Kidney epithelial cell (primary cell): ENCODE data around the gene MRPL12. TPM values are rescaled to one million over a fixed set of nuclear protein-coding genes. Genes with fewer than 3 reads are reported as not detected.

Experiments
- DNase-seq: peaks from one replicate; pipeline ENCODE4 v3.0.0-alpha.2; 2010; ENCODE audit warnings: low read depth
- H3K27me3 ChIP-seq: 2 replicates; pipeline ENCODE4 v1.6.0; 2011; ENCODE audit warnings: low read length; ENCODE audit not compliant: control insufficient read depth, insufficient read depth
- H3K36me3 ChIP-seq: 2 replicates; pipeline ENCODE4 v1.5.1; 2011; ENCODE audit warnings: low read length; ENCODE audit not compliant: control insufficient read depth, insufficient read depth
- H3K4me3 ChIP-seq: 2 replicates; pipeline ENCODE4 v1.5.1; 2011; ENCODE audit warnings: low read depth, mild to moderate bottlenecking, control low read depth, low read length
- total RNA-seq: library from RNA; depleted of rRNA; stranded (reverse); fragments of >200 nt; gene quantifications from 2 replicates; pipeline ENCODE4 v1.2.3, GENCODE V29; 2015
- TF ChIP-seq, protein P1 (sequence below): IDR thresholded peaks from 2 replicates; pipeline ENCODE4 v1.5.1; 2011; ENCODE audit warnings: mild to moderate bottlenecking, moderate library complexity, low read length, control low read depth, inconsistent platforms; ENCODE audit not compliant: insufficient read depth, poor library complexity, severe bottlenecking

MRPL12 gene
- total RNA-seq, 1 donor from 2014 or later: 70.5 TPM

DNA sequence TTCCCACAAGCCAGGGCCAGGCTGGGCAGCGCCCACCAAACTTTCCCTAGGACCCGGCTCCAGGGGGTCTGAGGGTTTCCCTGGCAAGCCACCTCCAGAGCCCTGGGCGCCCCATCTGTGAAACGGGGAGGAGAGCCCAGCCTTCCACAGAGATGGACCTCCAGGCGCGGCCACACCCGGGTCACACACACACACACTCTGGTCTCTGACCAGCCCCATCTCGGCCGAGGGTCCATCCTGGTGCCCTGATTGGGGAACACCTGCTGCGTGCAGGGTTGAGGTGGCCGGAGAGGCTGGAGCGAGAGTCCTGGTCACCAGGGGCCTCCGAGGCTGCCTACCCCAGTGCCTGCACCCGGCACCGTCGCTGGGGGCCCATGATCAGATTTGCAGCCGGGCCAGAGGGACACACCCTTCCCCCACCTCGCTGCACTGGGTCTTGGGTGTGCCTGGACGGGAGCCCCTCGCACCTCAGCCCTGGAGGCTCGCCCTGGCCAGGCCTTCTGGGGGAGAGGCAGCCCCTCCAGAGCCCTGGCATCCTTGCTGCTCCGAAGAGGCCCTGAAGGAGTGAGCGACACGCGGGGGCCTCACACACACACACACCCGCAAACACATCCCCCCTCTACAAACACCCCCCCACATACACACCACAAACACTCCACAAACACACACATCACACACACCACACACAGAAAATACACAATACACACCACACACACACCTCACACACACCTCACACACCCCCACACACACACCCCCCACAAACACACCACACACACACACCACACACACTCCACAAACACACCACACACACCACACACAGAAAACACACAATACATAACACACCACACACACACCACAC, 38.7 kb downstream of the MRPL12 start:
- TF ChIP-seq, protein P1, sequence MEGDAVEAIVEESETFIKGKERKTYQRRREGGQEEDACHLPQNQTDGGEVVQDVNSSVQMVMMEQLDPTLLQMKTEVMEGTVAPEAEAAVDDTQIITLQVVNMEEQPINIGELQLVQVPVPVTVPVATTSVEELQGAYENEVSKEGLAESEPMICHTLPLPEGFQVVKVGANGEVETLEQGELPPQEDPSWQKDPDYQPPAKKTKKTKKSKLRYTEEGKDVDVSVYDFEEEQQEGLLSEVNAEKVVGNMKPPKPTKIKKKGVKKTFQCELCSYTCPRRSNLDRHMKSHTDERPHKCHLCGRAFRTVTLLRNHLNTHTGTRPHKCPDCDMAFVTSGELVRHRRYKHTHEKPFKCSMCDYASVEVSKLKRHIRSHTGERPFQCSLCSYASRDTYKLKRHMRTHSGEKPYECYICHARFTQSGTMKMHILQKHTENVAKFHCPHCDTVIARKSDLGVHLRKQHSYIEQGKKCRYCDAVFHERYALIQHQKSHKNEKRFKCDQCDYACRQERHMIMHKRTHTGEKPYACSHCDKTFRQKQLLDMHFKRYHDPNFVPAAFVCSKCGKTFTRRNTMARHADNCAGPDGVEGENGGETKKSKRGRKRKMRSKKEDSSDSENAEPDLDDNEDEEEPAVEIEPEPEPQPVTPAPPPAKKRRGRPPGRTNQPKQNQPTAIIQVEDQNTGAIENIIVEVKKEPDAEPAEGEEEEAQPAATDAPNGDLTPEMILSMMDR: no peak
- Histone ChIP-seq H3K27me3 (peaks cover 17% of the 10 kb centered on the region), H3K36me3 (no peaks in the 10 kb centered on the region), H3K4me3 (no peak overlapping the region)
- no peak for DNase-seq

Other genes with a start within 250 kb of the MRPL12 start
- 8,883 and 9,424 TPM in 2 replicates for gene ACTG1, start 190.6 kb upstream of the MRPL12 start, total RNA-seq
- gene FSCN2, start 175.0 kb upstream of the MRPL12 start, total RNA-seq: 0.29 and 0.41 TPM in 2 replicates
- 41.4 and 49.1 TPM in 2 replicates for gene FAAP100, start 151.0 kb upstream of the MRPL12 start, total RNA-seq
- gene NPLOC4, start 66.3 kb upstream of the MRPL12 start, total RNA-seq: 61.4 and 73.3 TPM in 2 replicates
- 0.17 and 0.68 TPM in 2 replicates for gene TSPAN10, start 66.2 kb upstream of the MRPL12 start, total RNA-seq
- gene PDE6G, start 46.8 kb upstream of the MRPL12 start, total RNA-seq: 2.2 and 5.3 TPM in 2 replicates
- 31.3 and 41.7 TPM in 2 replicates for gene OXLD1, start 36.8 kb upstream of the MRPL12 start, total RNA-seq
- 22.0 and 25.6 TPM in 2 replicates for gene CCDC137, start 36.6 kb upstream of the MRPL12 start, total RNA-seq
- gene ARL16, start 19.6 kb upstream of the MRPL12 start, total RNA-seq: 58.9 and 67.1 TPM in 2 replicates
- 215 and 239 TPM in 2 replicates for gene HGS, start 19.4 kb upstream of the MRPL12 start, total RNA-seq
- 23.7 and 27.8 TPM in 2 replicates for gene SLC25A10, start 8.9 kb downstream of the MRPL12 start, total RNA-seq
- gene GCGR, start 100.8 kb downstream of the MRPL12 start, total RNA-seq: not detected in 2 replicates
- 131 and 137 TPM in 2 replicates for gene MCRIP1, start 129.9 kb downstream of the MRPL12 start, total RNA-seq
- 0.38 TPM in 1 of 2 replicates, not detected in the other for gene PPP1R27, start 131.7 kb downstream of the MRPL12 start, total RNA-seq
- gene P4HB, start 157.2 kb downstream of the MRPL12 start, total RNA-seq: 870 and 1,165 TPM in 2 replicates
- gene ARHGDIA, start 168.0 kb downstream of the MRPL12 start, total RNA-seq: 243 and 355 TPM in 2 replicates
- gene ALYREF, start 188.2 kb downstream of the MRPL12 start, total RNA-seq: 143 and 151 TPM in 2 replicates
- 205 and 232 TPM in 2 replicates for gene ANAPC11, start 188.4 kb downstream of the MRPL12 start, total RNA-seq
- 1.2 and 1.9 TPM in 2 replicates for gene NPB, start 198.9 kb downstream of the MRPL12 start, total RNA-seq
- 30.4 and 41.1 TPM in 2 replicates for gene PCYT2, start 208.0 kb downstream of the MRPL12 start, total RNA-seq
- 26.4 and 31.3 TPM in 2 replicates for gene SIRT7, start 214.8 kb downstream of the MRPL12 start, total RNA-seq
- 39.7 and 41.1 TPM in 2 replicates for gene MAFG, start 224.4 kb downstream of the MRPL12 start, total RNA-seq
- 132 and 166 TPM in 2 replicates for gene PYCR1, start 233.9 kb downstream of the MRPL12 start, total RNA-seq
- gene MYADML2, start 243.9 kb downstream of the MRPL12 start, total RNA-seq: not detected in 2 replicates